GM12878 (cell line): Measurements from ENCODE around the gene ELMO3. TPM values are rescaled to one million over a fixed set of nuclear protein-coding genes. Genes with fewer than 3 reads are reported as not detected.

ENCODE experiments used
- ATAC-seq: fragments of 200-7000 bp; cut with Tn5 transposase; 3 replicates; pipeline ENCODE4 v1.9.1; 2020; ENCODE audit warnings: mild to moderate bottlenecking, moderate library complexity
- BruUV-seq: library from RNA; stranded (reverse); fragments of 400-500 nt; replicated peaks from 2 replicates; lab custom pipeline; 2021; lab: Mats Ljungman, UMichigan
- CTCF ChIA-PET: fragments of 300-600 bp; sonication (Branson Sonifier 250); formaldehyde crosslinking; extraction: SDS; loops from one replicate; lab custom pipeline; 2021; ENCODE audit warnings: inconsistent platforms; lab: Yijun Ruan, JAX
- POLR2A ChIA-PET: fragments of 350-600 bp; formaldehyde crosslinking; extraction: SDS; loops from one replicate; lab custom pipeline; 2021; ENCODE audit warnings: inconsistent platforms; lab: Charles Lee
- RAD21 ChIA-PET: fragments of 300-600 bp; sonication (Branson Sonifier 250); formaldehyde crosslinking; loops from one replicate; lab custom pipeline; 2023; ENCODE audit warnings: antibody characterized with exemption; ENCODE audit not compliant: unreplicated experiment; lab: Charles Lee
- SMC1A ChIA-PET: fragments of 300-600 bp; sonication (Branson Sonifier 250); formaldehyde crosslinking; loops from one replicate; lab custom pipeline; 2023; ENCODE audit not compliant: unreplicated experiment, uncharacterized antibody; lab: Charles Lee
- DNase-seq: peaks from one replicate; pipeline ENCODE4 v3.0.0-alpha.2; 2011; ENCODE audit warnings: low read depth, low spot score
- FAIRE-seq: peaks from 3 replicates; lab custom pipeline; 2011; peaks lifted over from hg19 to GRCh38; lab: Jason Lieb, UNC
- H2AFZ ChIP-seq: 2 replicates; pipeline ENCODE4 v1.6.0; 2011; ENCODE audit warnings: low read depth, low read length, control low read depth; ENCODE audit not compliant: control insufficient read depth
- H3K27ac ChIP-seq: 2 replicates; pipeline ENCODE4 v1.5.1; 2011; ENCODE audit warnings: control low read depth; ENCODE audit not compliant: control insufficient read depth, insufficient read depth
- H3K27me3 ChIP-seq, 2 experiments: replicated peaks in 1 of 2; 2 replicates each; pipeline versions ENCODE4 v1.6.0 to v1.6.1; 2011; ENCODE audit warnings: low read length in 1 of 2; ENCODE audit not compliant: control insufficient read depth in 2 of 2, insufficient read depth in 2 of 2
- H3K36me3 ChIP-seq, 2 experiments: 2 replicates each; pipeline ENCODE4 v1.5.1; 2011; ENCODE audit warnings: low read length in 1 of 2; ENCODE audit not compliant: control insufficient read depth in 2 of 2, insufficient read depth in 2 of 2
- H3K4me1 ChIP-seq: 2 replicates; pipeline ENCODE4 v1.6.1; 2011; ENCODE audit warnings: mild to moderate bottlenecking, low read length, moderate library complexity, mixed read lengths; ENCODE audit not compliant: control insufficient read depth, insufficient read depth
- H3K4me2 ChIP-seq: 2 replicates; pipeline ENCODE4 v1.6.0; 2011; ENCODE audit warnings: control low read depth; ENCODE audit not compliant: control insufficient read depth, insufficient read depth
- H3K4me3 ChIP-seq: fragments of 200-600 bp; sonication (generic); 2 replicates; pipeline ENCODE4 v1.5.1; 2016
- H3K79me2 ChIP-seq: 2 replicates; pipeline ENCODE4 v1.6.0; 2011; ENCODE audit warnings: low read length; ENCODE audit not compliant: control insufficient read depth, insufficient read depth
- H3K9ac ChIP-seq: 2 replicates; pipeline ENCODE4 v1.8.0; 2011; ENCODE audit warnings: low read length, control low read depth, mixed read lengths; ENCODE audit not compliant: control insufficient read depth, insufficient read depth
- H3K9me3 ChIP-seq: replicated peaks from 3 replicates; pipeline ENCODE4 v1.5.1; 2011; ENCODE audit warnings: mild to moderate bottlenecking, low read length; ENCODE audit not compliant: control insufficient read depth, insufficient read depth
- H4K20me1 ChIP-seq: 2 replicates; pipeline ENCODE4 v1.6.0; 2011; ENCODE audit not compliant: control insufficient read depth, insufficient read depth
- GATAD2B ChIP-seq: fragments of 450-650 bp; conservative IDR thresholded peaks from 2 replicates; pipeline ENCODE4 v1.6.1; 2017; ENCODE audit warnings: low read depth, mild to moderate bottlenecking, moderate library complexity
- IRF4 ChIP-seq: IDR thresholded peaks from 2 replicates; pipeline ENCODE4 v1.6.1; 2011; ENCODE audit warnings: low read depth, low read length
- KAT2A ChIP-seq: conservative IDR thresholded peaks from 2 replicates; pipeline ENCODE4 v1.6.1; 2011; ENCODE audit warnings: low read depth, low read length; ENCODE audit not compliant: control insufficient read depth
- MTA2 ChIP-seq: fragments of 450-650 bp; IDR thresholded peaks from 2 replicates; pipeline ENCODE4 v1.6.1; 2016; ENCODE audit warnings: low read depth, mild to moderate bottlenecking, moderate library complexity
- NFYB ChIP-seq: IDR thresholded peaks from 2 replicates; pipeline ENCODE4 v1.6.1; 2011; ENCODE audit warnings: low read depth, mild to moderate bottlenecking, low read length, improper control_type of control experiment, moderate library complexity; ENCODE audit not compliant: insufficient read depth
- RCOR1 ChIP-seq: conservative IDR thresholded peaks from 2 replicates; pipeline ENCODE4 v1.6.1; 2012; ENCODE audit warnings: low read depth, low read length, improper control_type of control experiment
- RELA ChIP-seq: fragments of 450-650 bp; IDR thresholded peaks from 2 replicates; pipeline ENCODE4 v1.8.0; 2014; ENCODE audit warnings: borderline replicate concordance; ENCODE audit not compliant: partially characterized antibody
- SIN3A ChIP-seq: IDR thresholded peaks from 2 replicates; pipeline ENCODE4 v1.6.1; 2012; ENCODE audit warnings: low read depth, low read length, improper control_type of control experiment
- SIX5 ChIP-seq: IDR thresholded peaks from 2 replicates; pipeline ENCODE4 v1.6.1; 2011; ENCODE audit warnings: mild to moderate bottlenecking, low read depth, low read length, moderate library complexity; ENCODE audit not compliant: severe bottlenecking
- SPI1 ChIP-seq: IDR thresholded peaks from 2 replicates; pipeline ENCODE4 v1.6.1; 2011; ENCODE audit warnings: low read depth, mild to moderate bottlenecking, low read length, moderate library complexity, borderline replicate concordance; ENCODE audit not compliant: insufficient read depth
- STAT1 ChIP-seq: fragments of 450-650 bp; conservative IDR thresholded peaks from 2 replicates; pipeline ENCODE4 v1.6.1; 2014; ENCODE audit warnings: antibody characterized with exemption, mild to moderate bottlenecking
- TAF1 ChIP-seq: IDR thresholded peaks from 2 replicates; pipeline ENCODE4 v1.6.1; 2011; ENCODE audit warnings: mild to moderate bottlenecking, low read depth, low read length, borderline replicate concordance
- YY1 ChIP-seq: IDR thresholded peaks from 2 replicates; pipeline ENCODE4 v1.6.1; 2011; ENCODE audit warnings: low read depth, mild to moderate bottlenecking, low read length
- ZZZ3 ChIP-seq: IDR thresholded peaks from 2 replicates; pipeline ENCODE4 v1.6.1; 2011; ENCODE audit warnings: low read depth; ENCODE audit not compliant: control insufficient read depth, insufficient read length
- WGBS: methylation state at CpG from one replicate; pipeline ENCODE4 v1.1.6; 2016; ENCODE audit warnings: low lambda C conversion rate; ENCODE audit not compliant: insufficient replicate concordance, insufficient coverage; ENCODE audit errors: missing lambda C conversion rate; 5-methylcytosine and 5-hydroxymethylcytosine counted together
- in situ Hi-C: fragments of 300-500 bp; cut with MboI; formaldehyde crosslinking; loops from 9 replicates; pipeline ENCODE4 v1.14.3; 2018; ENCODE audit warnings: mixed read lengths
- intact Hi-C: fragments of 100-400 bp; cut with micrococcal nuclease; formaldehyde crosslinking; loops from one replicate; pipeline ENCODE4 v1.14.2; 2022; ENCODE audit not compliant: unreplicated experiment
- polyA plus RNA-seq, 11 experiments: library from polyadenylated mRNA; depleted of rRNA in 4 of 11; unstranded in 6 of 11; stranded (reverse) in 5 of 11; fragments of >200 nt; fragmentation: Nextera tagmentation in 4 of 11; fragmentation: Illumina TruSeq in 1 of 11; extraction: Ambion mirVana in 4 of 11; extraction: Trizol in 1 of 11; gene quantifications; 1 replicate in 1 of 11; 2 replicates in 10 of 11; pipeline versions ENCODE4 v1.2.1 to v1.2.3, GENCODE V29; 2011 to 2016; ENCODE audit warnings: inconsistent platforms in 2 of 11, missing spikeins in 2 of 11, low read depth in 1 of 11
- total RNA-seq, 4 experiments: library from RNA; depleted of rRNA in 3 of 4; stranded (reverse); fragments of >200 nt in 3 of 4; fragmentation: Illumina TruSeq in 1 of 4; extraction: Trizol in 1 of 4; gene quantifications; 2 replicates each; pipeline versions ENCODE4 v1.2.1 to v1.2.3, GENCODE V29; 2013 to 2021
- TF ChIP-seq, protein P1 (sequence below): fragments of 450-650 bp; IDR thresholded peaks from 2 replicates; pipeline ENCODE4 v1.6.1; 2017; ENCODE audit warnings: low read depth, mild to moderate bottlenecking, moderate library complexity
- TF ChIP-seq, protein P2 (sequence below): fragments of 450-650 bp; IDR thresholded peaks from 2 replicates; pipeline ENCODE4 v1.6.1; 2017; ENCODE audit warnings: mild to moderate bottlenecking, low read depth, inconsistent platforms; ENCODE audit not compliant: poor library complexity, severe bottlenecking
- TF ChIP-seq, protein P3 (sequence below): IDR thresholded peaks from 2 replicates; pipeline ENCODE4 v1.6.1; 2012; ENCODE audit warnings: low read depth, low read length, improper control_type of control experiment

Gene ELMO3
- total and polyA plus RNA-seq, 10 of the 15 experiments (the other 5 are each of a cell fraction or from before 2014, with no cell fraction given) = 0.05 to 4.7 (median 0.96) TPM; not detected in 1

DNA sequence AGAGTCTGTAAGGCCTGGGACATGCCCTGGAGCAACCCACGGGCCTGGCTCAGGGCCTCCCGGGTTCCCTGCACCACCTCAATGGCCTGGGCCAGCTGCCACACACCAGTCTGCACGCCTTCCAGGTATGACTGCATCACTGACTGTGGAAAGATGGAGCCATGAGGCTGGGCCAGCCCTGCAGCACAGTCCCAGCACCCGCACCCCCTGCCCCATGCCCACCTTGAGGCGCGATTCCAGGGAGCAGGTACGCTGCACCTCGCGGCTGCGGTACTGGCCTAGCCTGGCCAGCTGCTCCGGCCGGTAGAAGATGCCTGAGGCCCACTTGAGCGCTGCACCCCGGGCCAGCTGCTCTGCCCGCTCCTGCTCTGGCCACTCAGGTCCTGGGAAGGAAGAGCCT lies 10.1 kb upstream of the ELMO3 start:
- no peak for ATAC-seq
- no peak for FAIRE-seq
- POLR2A ChIA-PET = interaction anchor here (0.9 kb wide), 1 partner anchor 58 kb away, joined by 3 read pairs; the partner anchor contains the start of gene FHOD1
- TF ChIP-seq KAT2A = no peak
- TF ChIP-seq, protein P1, sequence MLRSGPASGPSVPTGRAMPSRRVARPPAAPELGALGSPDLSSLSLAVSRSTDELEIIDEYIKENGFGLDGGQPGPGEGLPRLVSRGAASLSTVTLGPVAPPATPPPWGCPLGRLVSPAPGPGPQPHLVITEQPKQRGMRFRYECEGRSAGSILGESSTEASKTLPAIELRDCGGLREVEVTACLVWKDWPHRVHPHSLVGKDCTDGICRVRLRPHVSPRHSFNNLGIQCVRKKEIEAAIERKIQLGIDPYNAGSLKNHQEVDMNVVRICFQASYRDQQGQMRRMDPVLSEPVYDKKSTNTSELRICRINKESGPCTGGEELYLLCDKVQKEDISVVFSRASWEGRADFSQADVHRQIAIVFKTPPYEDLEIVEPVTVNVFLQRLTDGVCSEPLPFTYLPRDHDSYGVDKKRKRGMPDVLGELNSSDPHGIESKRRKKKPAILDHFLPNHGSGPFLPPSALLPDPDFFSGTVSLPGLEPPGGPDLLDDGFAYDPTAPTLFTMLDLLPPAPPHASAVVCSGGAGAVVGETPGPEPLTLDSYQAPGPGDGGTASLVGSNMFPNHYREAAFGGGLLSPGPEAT = no peak
- TF ChIP-seq, protein P2, sequence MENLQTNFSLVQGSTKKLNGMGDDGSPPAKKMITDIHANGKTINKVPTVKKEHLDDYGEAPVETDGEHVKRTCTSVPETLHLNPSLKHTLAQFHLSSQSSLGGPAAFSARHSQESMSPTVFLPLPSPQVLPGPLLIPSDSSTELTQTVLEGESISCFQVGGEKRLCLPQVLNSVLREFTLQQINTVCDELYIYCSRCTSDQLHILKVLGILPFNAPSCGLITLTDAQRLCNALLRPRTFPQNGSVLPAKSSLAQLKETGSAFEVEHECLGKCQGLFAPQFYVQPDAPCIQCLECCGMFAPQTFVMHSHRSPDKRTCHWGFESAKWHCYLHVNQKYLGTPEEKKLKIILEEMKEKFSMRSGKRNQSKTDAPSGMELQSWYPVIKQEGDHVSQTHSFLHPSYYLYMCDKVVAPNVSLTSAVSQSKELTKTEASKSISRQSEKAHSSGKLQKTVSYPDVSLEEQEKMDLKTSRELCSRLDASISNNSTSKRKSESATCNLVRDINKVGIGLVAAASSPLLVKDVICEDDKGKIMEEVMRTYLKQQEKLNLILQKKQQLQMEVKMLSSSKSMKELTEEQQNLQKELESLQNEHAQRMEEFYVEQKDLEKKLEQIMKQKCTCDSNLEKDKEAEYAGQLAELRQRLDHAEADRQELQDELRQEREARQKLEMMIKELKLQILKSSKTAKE = no peak
- no peak for TF ChIP-seq STAT1
- no peak for TF ChIP-seq MTA2
- TF ChIP-seq YY1 = no peak
- no peak for TF ChIP-seq RELA
- no peak for TF ChIP-seq NFYB
- no peak for TF ChIP-seq SIX5
- no peak for TF ChIP-seq SIN3A
- no peak for TF ChIP-seq IRF4
- no peak for TF ChIP-seq ZZZ3
- TF ChIP-seq SPI1 = no peak
- TF ChIP-seq, protein P3, sequence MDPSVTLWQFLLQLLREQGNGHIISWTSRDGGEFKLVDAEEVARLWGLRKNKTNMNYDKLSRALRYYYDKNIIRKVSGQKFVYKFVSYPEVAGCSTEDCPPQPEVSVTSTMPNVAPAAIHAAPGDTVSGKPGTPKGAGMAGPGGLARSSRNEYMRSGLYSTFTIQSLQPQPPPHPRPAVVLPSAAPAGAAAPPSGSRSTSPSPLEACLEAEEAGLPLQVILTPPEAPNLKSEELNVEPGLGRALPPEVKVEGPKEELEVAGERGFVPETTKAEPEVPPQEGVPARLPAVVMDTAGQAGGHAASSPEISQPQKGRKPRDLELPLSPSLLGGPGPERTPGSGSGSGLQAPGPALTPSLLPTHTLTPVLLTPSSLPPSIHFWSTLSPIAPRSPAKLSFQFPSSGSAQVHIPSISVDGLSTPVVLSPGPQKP = no peak
- no peak for TF ChIP-seq TAF1
- no peak for TF ChIP-seq GATAD2B
- no peak for TF ChIP-seq RCOR1

More for the DNA sequence above, 10.1 kb upstream of the ELMO3 start:
- 76% methylated on average over 14 of the region's 15 CpGs for WGBS
- no TSS peak for BruUV-seq
- CTCF ChIA-PET = interaction anchor here (1.0 to 1.7 kb wide), 2 partner anchors 9 to 235 kb away, joined by 4 read pairs; no protein-coding TSS in a partner anchor
- Histone ChIP-seq H3K4me2 (no peak overlapping the region), H3K9me3 (no peaks in the 10 kb centered on the region), H3K9ac (no peak overlapping the region), H4K20me1 (no peaks in the 10 kb centered on the region; the same call in 1 of the 2 replicates), H3K27me3 (peaks cover 0 to 3% of the 10 kb centered on the region in 2 experiments; a peak in 2 of 4 replicates), H3K79me2 (peaks cover 18% of the 10 kb centered on the region), H3K4me1 (peaks cover 12% of the 10 kb centered on the region), H2AFZ (no peak overlapping the region), H3K36me3 (no peaks in the 10 kb centered on the region), H3K27ac (no peak overlapping the region), H3K4me3 (no peak overlapping the region)
- DNase-seq = no peak
- in situ Hi-C loops (no loop called here), intact Hi-C loops (no loop called here)
- SMC1A ChIA-PET = interaction anchor here (0.5 kb wide), 1 partner anchor 234 kb away, joined by 3 read pairs; no protein-coding TSS in a partner anchor
- RAD21 ChIA-PET = no interaction called here
